Limb (tissue), 2 donors: Measurements from ENCODE around the gene SLC15A3.

ENCODE experiments used
- DNase-seq, 2 donors: peaks; one replicate each; pipeline ENCODE4 v3.0.0-alpha.2; 2016; ENCODE audit errors: extremely low spot score in 2 of 2

The SLC15A3 gene

DNA sequence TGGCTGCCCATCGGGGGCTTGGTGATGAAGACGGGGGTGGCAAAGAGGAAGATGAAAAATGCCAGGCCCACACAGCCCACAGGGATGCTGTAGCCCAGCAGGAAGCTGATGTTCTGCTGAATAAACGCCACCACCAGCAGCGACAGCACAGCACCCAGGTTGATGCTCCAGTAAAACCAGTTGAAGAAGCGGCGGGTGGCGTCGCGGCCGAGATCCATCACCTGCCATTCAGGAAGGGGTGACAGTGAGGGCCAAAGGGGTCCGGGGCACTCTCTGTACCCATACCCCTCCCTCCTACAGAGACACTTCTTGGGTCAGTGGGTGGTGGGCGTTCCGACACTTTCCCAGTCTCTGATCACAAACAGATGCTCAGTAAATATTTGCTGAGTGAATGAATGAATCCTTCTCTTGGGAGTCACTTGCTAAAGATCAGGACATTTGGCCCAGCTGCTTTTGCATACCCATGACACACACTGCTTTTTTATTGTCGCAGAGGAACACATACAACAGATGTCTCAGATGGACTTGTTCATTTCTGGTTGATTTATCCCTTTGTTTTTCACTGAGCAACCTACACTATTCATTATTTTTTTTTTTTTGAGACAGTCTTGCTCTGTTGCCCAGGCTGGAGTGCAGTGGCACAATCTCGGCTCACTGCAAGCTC is 5.2 kb downstream of the SLC15A3 start:
- no peak for DNase-seq

DNA sequence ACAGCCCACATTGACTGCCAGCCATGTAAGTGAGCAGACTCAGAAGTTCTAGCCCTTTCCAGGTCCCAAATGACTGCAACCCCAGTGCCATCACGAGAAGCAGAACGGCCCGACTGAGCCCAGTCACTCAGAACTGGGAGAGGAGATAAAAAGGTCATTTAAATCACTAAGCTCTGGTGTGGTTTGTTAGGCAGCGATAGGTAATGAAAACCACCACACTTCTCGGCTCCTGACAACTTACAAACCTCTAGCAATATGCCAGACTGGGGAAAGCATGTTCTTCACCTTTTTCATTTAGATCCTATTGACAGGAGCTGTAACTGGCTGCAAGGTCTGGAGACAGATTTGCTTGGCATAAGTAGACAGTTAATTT is 6.7 kb downstream of the SLC15A3 start:
- no peak for DNase-seq

DNA sequence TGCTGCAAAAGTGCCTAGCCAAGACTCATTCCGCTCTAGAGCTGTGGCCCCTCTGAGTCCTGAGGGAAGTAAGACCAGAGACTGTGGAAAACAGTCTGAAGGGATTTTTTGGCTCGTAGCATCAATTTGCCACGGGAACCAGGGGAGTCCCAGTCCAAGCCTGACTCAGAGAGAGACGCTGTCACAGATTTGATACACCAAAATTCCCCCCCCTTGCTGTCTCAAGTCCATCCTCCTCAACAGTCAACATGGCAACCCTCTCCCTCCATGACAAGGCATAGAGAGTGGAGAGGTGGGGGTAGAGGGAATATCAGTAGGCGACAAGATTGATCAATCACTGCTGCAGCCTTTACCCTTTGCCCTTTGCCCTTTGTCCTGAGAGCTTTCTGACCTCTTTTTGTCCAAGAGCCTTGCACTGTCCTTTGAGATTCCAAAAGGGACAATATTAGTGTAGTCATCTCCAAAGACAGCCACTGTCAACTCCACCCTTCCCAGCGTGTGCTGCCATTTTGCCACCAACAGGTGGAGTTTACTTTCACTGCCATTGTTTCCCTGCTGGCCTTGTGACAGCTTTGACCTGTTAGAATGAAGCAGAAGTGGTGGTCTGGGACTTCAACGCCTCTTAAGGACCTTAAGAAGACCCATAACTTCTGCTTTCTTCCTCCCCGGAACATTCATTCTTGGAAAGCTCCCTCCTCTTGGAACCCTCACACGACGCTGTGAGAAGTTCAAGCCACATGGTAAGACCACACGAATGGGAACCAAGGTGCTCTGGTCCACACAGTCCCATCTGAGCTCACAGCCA is 7.3 kb downstream of the SLC15A3 start:
- no peak for DNase-seq

GRCh38 chr11:60942970-60943565 is 8.9 kb downstream of the SLC15A3 start:
- no peak for DNase-seq

DNA sequence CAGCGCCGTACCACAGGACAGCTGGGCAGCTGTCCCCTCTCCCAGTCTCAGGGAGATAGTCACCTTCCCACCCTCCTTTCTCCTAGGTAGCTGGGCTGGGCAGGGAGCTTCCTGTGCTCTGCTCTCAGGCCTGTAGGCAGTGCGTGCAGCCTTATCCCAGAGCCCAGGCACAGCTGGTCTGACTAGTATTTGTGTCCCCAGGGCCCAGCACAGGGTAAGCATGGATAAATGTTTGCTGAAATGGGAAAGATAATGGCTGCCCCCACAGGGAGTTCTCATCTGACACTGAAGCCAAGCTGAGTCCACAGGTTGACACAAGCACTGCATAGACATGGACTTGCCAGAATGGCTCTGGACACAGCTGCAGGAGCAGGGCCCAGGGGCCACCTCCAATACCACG is 9.8 kb downstream of the SLC15A3 start:
- DNase-seq = no peak

GRCh38 chr11:60941371-60942119 is 10.4 kb downstream of the SLC15A3 start:
- DNase-seq = no peak

DNA sequence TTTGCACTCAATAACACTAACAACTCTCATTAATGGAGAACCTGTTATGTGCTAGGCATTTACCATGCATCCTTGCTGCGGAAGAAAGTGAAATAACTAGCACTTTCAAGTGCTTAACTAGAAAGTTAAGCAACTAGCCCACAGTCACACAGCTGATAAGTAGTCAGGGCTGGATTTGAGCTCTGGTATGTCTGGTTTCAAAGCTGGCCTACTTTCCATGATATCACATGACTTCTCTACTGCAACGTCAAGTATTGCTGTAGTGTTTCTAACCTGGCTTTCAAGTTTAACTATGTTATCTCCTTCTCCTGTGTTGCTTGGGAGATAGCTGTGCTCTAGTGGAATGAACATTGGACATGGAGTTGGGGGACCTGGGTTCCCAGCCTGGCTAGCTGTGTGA is 12.1 kb downstream of the SLC15A3 start:
- DNase-seq = no peak

GRCh38 chr11:60939301-60939700 is 12.7 kb downstream of the SLC15A3 start:
- no peak for DNase-seq

- DNase-seq = no peak
Observed at GRCh38 chr11:60938500-60938899, 13.5 kb downstream of the SLC15A3 start.

DNA sequence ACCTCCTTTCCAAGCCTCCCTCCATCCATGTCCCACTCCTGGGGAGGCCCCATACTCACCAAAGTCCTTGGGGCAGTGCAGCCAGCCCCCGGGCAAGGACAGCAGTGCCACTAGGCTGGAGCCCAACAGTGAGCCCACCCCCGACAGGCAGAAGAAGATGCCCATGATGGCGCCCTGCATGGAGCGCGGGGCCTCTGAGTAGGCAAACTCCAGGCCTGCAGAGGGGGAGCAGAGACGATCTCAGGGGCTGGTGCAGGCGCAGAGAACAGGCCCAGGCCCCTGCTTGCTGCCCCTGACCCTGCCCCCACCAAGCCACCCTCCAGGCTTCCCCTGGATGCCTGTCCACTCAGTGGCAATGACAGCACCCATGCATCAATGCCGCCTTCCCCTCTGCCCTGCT is 14.2 kb downstream of the SLC15A3 start:
- no peak for DNase-seq

DNA sequence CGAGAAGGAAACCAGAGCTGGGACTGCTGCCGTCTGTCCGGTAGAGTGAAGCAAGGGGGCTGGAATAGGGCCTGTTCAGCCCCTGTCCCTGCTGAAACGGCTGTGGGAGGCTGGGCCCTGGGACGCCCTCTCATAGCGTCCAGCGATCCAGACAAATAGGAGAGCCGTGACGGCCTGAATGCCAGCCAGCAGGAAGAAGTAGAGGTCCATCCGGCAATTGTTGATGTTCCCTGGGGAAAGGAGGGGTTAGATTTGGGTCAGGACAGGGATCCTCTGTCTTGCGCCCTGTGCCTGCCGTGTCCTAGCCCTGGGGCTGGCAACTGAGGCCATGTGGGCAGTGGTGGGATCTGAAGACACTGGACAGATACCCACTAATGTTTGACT is 14.8 kb downstream of the SLC15A3 start:
- DNase-seq = no peak

GRCh38 chr11:60936467-60937143 is 15.4 kb downstream of the SLC15A3 start:
- DNase-seq = no peak

DNA sequence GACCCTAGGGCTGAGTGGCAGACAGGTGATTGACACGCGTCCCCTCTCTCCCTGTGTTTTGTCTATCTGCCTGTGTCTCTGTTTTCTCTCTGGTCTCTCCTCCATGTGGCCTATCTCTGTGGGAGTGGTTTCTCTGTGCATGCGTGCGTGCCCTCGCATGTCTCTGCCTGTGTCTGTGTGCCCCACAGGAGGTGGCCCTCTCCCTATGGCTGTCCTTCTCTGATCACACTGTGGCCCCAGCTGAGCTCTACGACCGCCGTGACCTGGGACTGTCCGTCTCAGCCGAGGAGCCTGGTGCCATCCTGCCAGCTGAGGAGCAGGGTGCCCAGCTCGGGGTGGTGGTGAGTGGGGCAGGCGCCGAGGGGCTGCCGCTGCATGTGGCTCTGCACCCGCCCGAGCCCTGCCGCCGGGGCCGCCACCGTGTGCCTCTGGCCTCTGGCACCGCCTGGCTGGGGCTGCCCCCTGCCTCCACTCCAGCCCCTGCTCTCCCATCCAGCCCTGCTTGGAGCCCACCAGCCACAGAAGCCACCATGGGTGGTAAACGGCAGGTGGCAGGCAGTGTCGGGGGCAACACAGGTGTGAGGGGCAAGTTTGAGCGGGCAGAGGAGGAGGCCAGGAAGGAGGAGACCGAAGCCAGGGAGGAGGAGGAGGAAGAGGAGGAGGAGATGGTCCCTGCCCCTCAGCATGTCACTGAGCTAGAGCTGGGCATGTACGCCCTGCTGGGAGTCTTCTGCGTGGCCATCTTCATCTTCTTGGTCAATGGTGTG is 16.1 kb downstream of the SLC15A3 start:
- DNase-seq = no peak

- no peak for DNase-seq
Observed at GRCh38 chr11:60934790-60935605, 17.0 kb downstream of the SLC15A3 start.

DNA sequence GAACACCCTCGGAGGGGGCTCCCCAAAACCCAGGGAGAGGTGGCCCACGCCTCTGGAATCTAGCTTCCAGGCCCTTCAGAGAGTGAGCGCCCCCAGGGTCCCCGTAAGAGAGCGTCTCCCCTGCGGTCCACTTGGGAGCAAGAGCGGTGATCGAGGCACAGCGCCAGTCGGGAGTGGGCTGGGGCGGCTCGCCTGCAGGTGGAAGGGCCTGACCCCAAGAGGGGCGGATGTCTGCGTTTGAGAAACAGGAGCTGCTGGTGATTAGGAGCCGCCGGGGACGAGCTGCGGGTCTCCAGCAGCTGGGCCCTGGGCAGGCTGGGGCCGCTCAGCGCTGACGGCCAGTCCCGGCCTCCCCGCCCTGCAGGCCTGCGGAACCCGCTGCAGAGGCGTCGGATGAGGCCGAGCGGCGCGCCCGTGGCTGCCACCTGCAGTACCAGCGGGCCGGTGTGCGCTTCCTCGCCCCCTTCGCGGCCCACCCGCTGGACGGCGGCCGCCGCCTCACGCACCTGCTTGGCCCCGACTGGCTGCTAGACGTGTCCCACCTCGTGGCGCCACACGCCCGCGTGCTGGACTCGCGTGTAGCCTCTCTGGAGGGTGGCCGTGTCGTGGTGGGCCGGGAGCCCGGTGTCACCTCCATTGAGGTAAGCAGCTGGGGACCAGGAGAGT is 17.7 kb downstream of the SLC15A3 start:
- no peak for DNase-seq

DNA sequence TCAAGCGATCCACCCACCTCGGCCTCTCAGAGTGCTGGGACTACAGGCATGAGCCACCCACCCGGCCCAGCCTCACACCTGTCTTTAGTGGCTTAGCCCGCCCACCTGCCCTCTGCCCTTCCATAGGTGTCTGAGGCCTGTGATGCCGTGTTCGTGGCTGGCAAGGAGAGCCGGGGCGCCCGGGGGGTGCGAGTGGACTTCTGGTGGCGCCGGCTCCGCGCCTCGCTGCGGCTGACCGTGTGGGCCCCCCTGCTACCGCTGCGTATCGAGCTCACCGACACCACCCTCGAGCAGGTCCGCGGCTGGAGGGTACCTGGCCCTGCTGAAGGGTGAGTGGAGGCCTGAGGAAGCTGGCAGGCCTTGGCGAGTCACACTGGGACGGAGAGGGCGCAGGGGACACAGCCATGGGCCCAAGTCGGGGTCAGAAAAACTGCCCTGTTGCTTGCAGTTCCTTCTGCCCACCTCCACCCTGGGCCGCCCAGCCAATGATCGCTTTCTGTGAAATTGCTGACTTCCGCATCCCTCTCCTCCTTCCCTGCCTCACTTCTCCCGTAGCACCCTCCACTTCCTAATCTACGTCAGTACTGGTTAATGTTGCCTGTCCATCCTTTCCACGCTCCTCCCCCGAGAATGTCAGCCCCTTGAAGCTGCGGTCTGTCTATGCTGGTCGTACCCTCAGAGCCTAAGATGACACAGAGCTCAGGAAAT is 18.4 kb downstream of the SLC15A3 start:
- DNase-seq = no peak

DNA sequence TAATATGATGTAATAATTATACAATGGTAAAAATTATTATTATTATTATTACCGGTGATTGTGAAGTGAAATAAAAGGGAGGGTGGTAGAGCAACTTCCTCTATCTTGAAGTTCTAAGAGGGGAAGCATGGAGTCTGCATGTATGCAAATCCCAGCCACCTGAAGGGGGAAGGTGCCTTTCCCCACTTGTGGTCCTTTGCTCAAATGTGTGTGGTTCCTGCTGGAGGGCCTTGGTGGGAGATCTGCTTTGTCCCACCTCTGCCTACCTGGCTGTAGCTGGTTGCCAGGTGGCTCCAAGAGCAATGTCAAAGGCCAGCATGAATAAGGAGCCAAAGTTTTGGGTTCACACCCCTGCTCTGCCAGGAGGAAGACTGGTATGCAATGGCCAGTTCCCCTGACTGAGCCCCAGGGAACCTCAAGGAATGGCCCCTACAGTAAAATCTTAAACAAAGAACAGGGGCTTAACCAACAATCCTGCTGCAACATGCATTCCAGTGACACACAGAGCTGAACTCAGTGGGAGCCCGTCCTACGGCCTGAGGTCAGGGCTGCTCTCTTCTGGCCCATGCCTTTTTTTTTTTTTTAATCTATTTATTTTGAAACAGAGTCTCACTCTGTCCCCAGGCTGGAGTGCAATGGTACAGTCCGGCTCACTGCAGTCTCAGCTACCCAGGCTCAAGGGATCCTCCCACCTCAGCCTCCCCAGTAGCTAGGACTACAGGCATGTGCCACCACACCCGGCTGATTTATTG is 19.2 kb downstream of the SLC15A3 start:
- no peak for DNase-seq

- no peak for DNase-seq
Observed at GRCh38 chr11:60931917-60932316, 20.1 kb downstream of the SLC15A3 start.
